ENCODE results near the gene WASL.

DNA sequence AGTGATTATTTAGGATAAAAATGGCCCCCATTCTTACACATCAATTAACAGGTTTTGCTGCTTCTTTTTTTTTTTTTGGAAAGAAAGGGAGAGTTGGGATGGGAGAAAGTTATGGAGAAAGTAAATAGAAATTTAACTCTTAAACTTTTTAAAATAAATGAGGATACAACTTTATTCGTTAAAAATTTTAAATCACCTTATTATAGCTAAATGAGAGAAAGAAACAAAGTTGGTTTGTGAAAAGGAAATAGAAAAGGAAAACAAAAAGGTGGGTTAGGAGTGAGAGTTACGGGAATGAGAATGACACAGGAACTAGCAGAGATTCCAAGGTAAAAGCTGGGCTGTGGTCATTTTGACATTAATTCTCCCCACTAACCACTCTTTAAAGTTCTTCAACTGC, 58.3 kb downstream of the WASL start:
- TF ChIP-seq, protein P1, sequence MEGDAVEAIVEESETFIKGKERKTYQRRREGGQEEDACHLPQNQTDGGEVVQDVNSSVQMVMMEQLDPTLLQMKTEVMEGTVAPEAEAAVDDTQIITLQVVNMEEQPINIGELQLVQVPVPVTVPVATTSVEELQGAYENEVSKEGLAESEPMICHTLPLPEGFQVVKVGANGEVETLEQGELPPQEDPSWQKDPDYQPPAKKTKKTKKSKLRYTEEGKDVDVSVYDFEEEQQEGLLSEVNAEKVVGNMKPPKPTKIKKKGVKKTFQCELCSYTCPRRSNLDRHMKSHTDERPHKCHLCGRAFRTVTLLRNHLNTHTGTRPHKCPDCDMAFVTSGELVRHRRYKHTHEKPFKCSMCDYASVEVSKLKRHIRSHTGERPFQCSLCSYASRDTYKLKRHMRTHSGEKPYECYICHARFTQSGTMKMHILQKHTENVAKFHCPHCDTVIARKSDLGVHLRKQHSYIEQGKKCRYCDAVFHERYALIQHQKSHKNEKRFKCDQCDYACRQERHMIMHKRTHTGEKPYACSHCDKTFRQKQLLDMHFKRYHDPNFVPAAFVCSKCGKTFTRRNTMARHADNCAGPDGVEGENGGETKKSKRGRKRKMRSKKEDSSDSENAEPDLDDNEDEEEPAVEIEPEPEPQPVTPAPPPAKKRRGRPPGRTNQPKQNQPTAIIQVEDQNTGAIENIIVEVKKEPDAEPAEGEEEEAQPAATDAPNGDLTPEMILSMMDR (IDR thresholded peaks at IDR 0.05) = no peak
- TF ChIP-seq POLR2AphosphoS5 (IDR thresholded peaks at IDR 0.05) (no peak), POLR2A (IDR thresholded peaks at IDR 0.05) (no peak)

Measured in breast epithelium (tissue), 3 donors.